Astrocyte (in vitro differentiated cells and primary cell): ENCODE measurements around the gene MCM3AP. TPM values are rescaled to one million over a fixed set of nuclear protein-coding genes. Genes with fewer than 3 reads are reported as not detected.

Experiments used
- DNase-seq: peaks from one replicate; pipeline ENCODE4 v3.0.0-alpha.2; 2010; ENCODE audit warnings: low read depth
- FAIRE-seq: peaks from 2 replicates; lab custom pipeline; 2011; peaks lifted over from hg19 to GRCh38; lab: Jason Lieb, UNC
- H2AFZ ChIP-seq: 2 replicates; pipeline ENCODE4 v1.6.0; 2012; ENCODE audit warnings: low read depth, low read length, inconsistent platforms
- H3K27ac ChIP-seq: 2 replicates; pipeline ENCODE4 v1.5.1; 2011; ENCODE audit warnings: low read depth, low read length, inconsistent platforms
- H3K27me3 ChIP-seq: 2 replicates; pipeline ENCODE4 v1.6.0; 2011; ENCODE audit warnings: low read length, inconsistent platforms; ENCODE audit not compliant: insufficient read depth
- H3K36me3 ChIP-seq: 2 replicates; pipeline ENCODE4 v1.5.1; 2011; ENCODE audit warnings: low read length, inconsistent platforms; ENCODE audit not compliant: insufficient read depth
- H3K4me1 ChIP-seq: 2 replicates; pipeline ENCODE4 v1.5.1; 2011; ENCODE audit warnings: low read length, inconsistent platforms; ENCODE audit not compliant: insufficient read depth
- H3K4me2 ChIP-seq: 2 replicates; pipeline ENCODE4 v1.6.0; 2012; ENCODE audit warnings: low read length, inconsistent platforms
- H3K4me3 ChIP-seq: 2 replicates; pipeline ENCODE4 v1.5.1; 2011; ENCODE audit warnings: low read depth, mild to moderate bottlenecking, low read length, inconsistent platforms; ENCODE audit not compliant: insufficient read depth
- H3K79me2 ChIP-seq: 2 replicates; pipeline ENCODE4 v1.6.0; 2012; ENCODE audit warnings: mild to moderate bottlenecking, low read length, inconsistent platforms; ENCODE audit not compliant: insufficient read depth
- H3K9ac ChIP-seq: 2 replicates; pipeline ENCODE4 v1.6.0; 2012; ENCODE audit warnings: mild to moderate bottlenecking, low read length, inconsistent platforms
- H3K9me3 ChIP-seq: 2 replicates; pipeline ENCODE4 v1.5.1; 2012; ENCODE audit warnings: low read depth, mild to moderate bottlenecking, low read length, inconsistent platforms; ENCODE audit not compliant: insufficient read depth
- H4K20me1 ChIP-seq: 2 replicates; pipeline ENCODE4 v1.6.0; 2012; ENCODE audit warnings: low read length, inconsistent platforms; ENCODE audit not compliant: insufficient read depth
- H3K27ac Mint-ChIP-seq: one replicate; pipeline ENCODE4 v1.8.0; 2021; ENCODE audit warnings: mild to moderate bottlenecking, mixed read lengths; ENCODE audit not compliant: unreplicated experiment
- H3K27me3 Mint-ChIP-seq: one replicate; pipeline ENCODE4 v1.8.0; 2021; ENCODE audit warnings: low read depth, mixed read lengths; ENCODE audit not compliant: unreplicated experiment
- H3K36me3 Mint-ChIP-seq: one replicate; pipeline ENCODE4 v1.8.0; 2021; ENCODE audit warnings: low read depth, mixed read lengths; ENCODE audit not compliant: unreplicated experiment
- H3K4me1 Mint-ChIP-seq: one replicate; pipeline ENCODE4 v1.8.0; 2021; ENCODE audit warnings: low read depth, mixed read lengths; ENCODE audit not compliant: unreplicated experiment
- H3K4me3 Mint-ChIP-seq: one replicate; pipeline ENCODE4 v1.8.0; 2021; ENCODE audit warnings: mild to moderate bottlenecking, moderate library complexity, mixed read lengths; ENCODE audit not compliant: unreplicated experiment
- H3K9me3 Mint-ChIP-seq: one replicate; pipeline ENCODE4 v1.8.0; 2021; ENCODE audit warnings: mild to moderate bottlenecking, mixed read lengths; ENCODE audit not compliant: unreplicated experiment
- EZH2 ChIP-seq: IDR thresholded peaks from 2 replicates; pipeline ENCODE4 v1.6.1; 2012; ENCODE audit warnings: mild to moderate bottlenecking, low read length, inconsistent platforms; ENCODE audit not compliant: insufficient read depth
- total RNA-seq: library from RNA; stranded (reverse); gene quantifications from 2 replicates; pipeline ENCODE4 v1.2.1, GENCODE V29; 2021
- TF ChIP-seq, protein P1 (sequence below): IDR thresholded peaks from 2 replicates; pipeline ENCODE4 v1.5.1; 2011; ENCODE audit warnings: low read depth, mild to moderate bottlenecking, inconsistent platforms, low read length, moderate library complexity; ENCODE audit not compliant: insufficient read depth

Gene MCM3AP
- total RNA-seq, 1 donor from 2014 or later: 84.2 TPM

DNA sequence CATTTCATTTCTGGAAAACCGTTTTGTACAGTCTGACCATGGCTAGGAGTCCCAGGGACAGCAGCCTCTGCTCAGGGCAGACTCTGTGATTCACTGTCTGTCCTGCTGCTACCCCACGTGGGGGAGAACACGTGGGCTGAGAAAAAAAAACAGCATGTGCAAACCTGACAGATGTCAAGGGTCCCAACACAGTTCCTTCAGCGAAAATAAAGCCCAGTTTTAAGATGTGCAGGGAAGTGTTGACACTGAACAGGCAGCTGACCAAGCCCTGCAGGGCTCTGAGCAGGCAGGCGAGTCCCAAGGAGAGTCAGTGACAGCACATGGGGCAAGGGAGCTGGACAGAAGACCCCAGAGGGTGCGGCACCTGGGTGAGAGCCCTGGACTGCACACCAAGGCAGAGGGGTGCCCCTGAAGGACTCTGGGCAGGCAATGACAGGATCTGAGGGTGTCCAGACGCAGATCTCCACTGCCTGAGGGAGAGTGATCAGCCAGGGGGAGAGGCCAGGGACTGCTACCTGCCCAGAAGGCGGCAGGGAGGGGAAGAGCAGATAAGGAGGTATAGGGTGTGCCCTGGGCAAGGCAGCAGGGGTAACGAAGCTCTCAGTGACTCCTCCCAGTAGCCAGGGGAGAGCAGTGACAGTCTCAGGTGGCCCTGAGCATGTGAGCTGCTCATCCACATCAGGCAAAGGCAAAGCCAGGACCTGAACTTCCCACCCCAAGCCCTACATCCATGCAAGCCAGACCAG lies 96.0 kb downstream of the MCM3AP start:
- peaks cover 15% of the 10 kb centered on the region for H4K20me1 ChIP-seq
- peaks cover 12% of the 10 kb centered on the region for H3K36me3 Mint-ChIP-seq
- H3K79me2 ChIP-seq: no peaks in the 10 kb centered on the region
- peak overlapping the region; percentile 36 for H3K4me3 Mint-ChIP-seq
- H3K27ac ChIP-seq: peak overlapping the region; percentile 60
- H3K9me3 ChIP-seq: no peaks in the 10 kb centered on the region
- H3K9ac ChIP-seq: peak overlapping the region; percentile 67
- peak; percentile 46 for DNase-seq
- H3K4me1 ChIP-seq: peaks cover 34% of the 10 kb centered on the region
- TF ChIP-seq, protein P1, sequence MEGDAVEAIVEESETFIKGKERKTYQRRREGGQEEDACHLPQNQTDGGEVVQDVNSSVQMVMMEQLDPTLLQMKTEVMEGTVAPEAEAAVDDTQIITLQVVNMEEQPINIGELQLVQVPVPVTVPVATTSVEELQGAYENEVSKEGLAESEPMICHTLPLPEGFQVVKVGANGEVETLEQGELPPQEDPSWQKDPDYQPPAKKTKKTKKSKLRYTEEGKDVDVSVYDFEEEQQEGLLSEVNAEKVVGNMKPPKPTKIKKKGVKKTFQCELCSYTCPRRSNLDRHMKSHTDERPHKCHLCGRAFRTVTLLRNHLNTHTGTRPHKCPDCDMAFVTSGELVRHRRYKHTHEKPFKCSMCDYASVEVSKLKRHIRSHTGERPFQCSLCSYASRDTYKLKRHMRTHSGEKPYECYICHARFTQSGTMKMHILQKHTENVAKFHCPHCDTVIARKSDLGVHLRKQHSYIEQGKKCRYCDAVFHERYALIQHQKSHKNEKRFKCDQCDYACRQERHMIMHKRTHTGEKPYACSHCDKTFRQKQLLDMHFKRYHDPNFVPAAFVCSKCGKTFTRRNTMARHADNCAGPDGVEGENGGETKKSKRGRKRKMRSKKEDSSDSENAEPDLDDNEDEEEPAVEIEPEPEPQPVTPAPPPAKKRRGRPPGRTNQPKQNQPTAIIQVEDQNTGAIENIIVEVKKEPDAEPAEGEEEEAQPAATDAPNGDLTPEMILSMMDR: no peak
- TF ChIP-seq EZH2: no peak
- H2AFZ ChIP-seq: no peak overlapping the region
- no peaks in the 10 kb centered on the region for H3K27me3 ChIP-seq
- H3K27me3 Mint-ChIP-seq: no peaks in the 10 kb centered on the region
- no peak overlapping the region for H3K4me3 ChIP-seq
- no peaks in the 10 kb centered on the region for H3K9me3 Mint-ChIP-seq
- H3K36me3 ChIP-seq: peaks cover 7% of the 10 kb centered on the region
- FAIRE-seq: no peak
- H3K27ac Mint-ChIP-seq: peak overlapping the region; percentile 89
- peaks cover 37% of the 10 kb centered on the region for H3K4me1 Mint-ChIP-seq
- H3K4me2 ChIP-seq: peak overlapping the region; percentile 76

DNA sequence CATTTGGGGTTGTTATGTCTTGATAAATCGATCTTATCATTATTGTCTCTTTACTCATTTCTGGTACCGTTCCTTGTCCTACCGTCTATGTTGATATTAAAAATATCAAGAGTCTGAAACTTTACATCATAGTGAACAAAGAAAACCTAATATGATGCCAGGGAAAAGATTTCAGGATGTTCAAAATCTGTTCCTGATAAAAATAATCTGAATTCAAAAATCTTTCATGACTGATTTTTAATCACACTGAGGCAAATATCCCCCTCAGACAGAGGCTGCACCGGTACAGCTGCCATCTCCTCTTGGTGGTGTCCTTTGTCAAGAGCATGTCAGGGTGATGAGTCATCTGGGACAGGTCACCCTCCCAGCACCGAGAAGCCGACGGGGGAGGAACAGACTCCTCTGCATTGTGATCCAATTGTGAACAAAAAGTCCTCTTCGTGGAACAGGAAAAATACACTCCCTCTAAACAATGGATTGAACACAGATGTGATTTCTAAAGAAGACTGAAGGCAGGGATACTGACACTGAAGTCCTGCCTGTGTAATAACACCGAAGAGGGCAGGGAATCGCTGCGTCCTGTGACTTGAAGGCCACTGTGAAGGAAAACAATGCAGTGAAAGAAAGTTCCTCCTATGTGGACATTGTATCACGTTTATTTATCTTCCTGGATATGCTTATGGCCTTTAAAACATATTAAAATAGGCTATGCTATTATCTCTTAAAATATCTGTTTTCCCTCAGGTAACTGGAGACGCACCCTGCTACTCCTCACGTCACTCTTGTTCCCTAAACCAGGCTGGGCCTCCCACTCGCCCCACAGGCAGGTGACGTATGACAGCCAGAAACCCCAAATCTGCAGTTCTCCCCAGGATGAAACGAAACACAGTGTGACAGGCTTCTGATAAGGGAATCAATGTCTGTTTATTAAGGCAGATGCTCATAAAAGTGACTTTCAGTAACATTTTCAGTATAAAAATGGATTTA lies 96.9 kb downstream of the MCM3AP start:
- no peaks in the 10 kb centered on the region for H3K9me3 Mint-ChIP-seq
- Histone ChIP-seq H2AFZ (peak overlapping the region; percentile 42), H3K79me2 (no peaks in the 10 kb centered on the region), H3K27me3 (no peaks in the 10 kb centered on the region), H4K20me1 (peaks cover 15% of the 10 kb centered on the region), H3K4me3 (no peak overlapping the region), H3K9ac (peak overlapping the region; percentile 67), H3K9me3 (no peaks in the 10 kb centered on the region), H3K4me2 (peak overlapping the region; percentile 76), H3K27ac (peak overlapping the region; percentile 60), H3K36me3 (peaks cover 3% of the 10 kb centered on the region), H3K4me1 (peaks cover 34% of the 10 kb centered on the region)
- TF ChIP-seq, protein P1: no peak
- TF ChIP-seq EZH2: no peak
- H3K27me3 Mint-ChIP-seq: no peaks in the 10 kb centered on the region
- H3K36me3 Mint-ChIP-seq: peaks cover 6% of the 10 kb centered on the region
- H3K4me3 Mint-ChIP-seq: peak overlapping the region; percentile 40
- FAIRE-seq (no peak), DNase-seq (peak; percentile 59)
- H3K27ac Mint-ChIP-seq: peak overlapping the region; percentile 89
- H3K4me1 Mint-ChIP-seq: peaks cover 37% of the 10 kb centered on the region
